HG03095 (cell line): ENCODE data around the gene PHAF1.

Source experiments
- ATAC-seq: cut with Tn5 transposase; IDR thresholded peaks from one replicate; pipeline ENCODE4 v1.9.1; 2021; ENCODE audit warnings: moderate library complexity; ENCODE audit not compliant: unreplicated experiment

Gene PHAF1

DNA sequence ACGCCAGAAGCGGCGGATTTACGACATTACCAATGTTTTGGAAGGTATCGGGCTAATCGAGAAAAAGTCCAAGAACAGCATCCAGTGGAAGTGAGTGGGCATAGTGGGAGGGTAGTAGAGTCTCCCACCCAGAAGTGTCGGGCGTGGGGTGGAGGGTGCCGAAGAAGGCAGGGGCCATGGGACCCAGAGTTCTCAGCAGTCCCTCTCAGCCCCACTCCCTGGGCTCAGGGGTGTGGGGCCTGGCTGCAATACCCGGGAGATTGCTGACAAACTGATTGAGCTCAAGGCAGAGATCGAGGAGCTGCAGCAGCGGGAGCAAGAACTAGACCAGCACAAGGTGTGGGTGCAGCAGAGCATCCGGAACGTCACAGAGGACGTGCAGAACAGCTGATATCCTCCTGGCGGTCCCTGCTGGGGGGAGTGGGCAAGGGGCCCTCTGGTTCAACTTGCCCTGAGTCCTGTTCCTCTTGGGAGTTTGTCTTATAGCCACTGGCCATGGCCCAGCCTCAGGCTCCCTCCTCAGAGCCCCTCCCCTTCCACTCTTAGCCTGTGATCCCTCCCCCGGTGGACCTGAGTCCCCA, 83.1 kb downstream of the PHAF1 start:
- no peak for ATAC-seq

GRCh38 chr16:67193536-67193935, 83.8 kb downstream of the PHAF1 start:
- no peak for ATAC-seq

- no peak for ATAC-seq
Measured at GRCh38 chr16:67194260-67194659, 84.5 kb downstream of the PHAF1 start.

DNA sequence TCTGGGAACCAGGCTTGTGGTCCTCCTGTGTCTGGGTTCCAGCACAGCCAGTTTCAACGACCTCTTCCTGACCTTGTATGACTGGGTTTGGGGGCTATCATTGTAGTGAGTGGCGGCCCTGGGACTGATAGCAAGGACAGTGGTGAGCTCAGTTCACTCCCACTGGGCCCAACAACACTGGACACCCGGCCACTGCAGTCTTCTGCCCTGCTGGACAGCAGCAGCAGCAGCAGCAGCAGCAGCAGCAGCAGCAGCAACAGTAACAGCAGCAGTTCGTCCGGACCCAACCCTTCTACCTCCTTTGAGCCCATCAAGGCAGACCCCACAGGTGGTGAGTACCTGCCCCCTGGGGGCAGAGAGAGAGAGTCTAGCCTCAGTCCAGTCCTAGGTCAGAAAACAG, 85.9 kb downstream of the PHAF1 start:
- no peak for ATAC-seq

- no peak for ATAC-seq
Measured at GRCh38 chr16:67196881-67197280, 87.1 kb downstream of the PHAF1 start.

GRCh38 chr16:67197704-67198103, 88.0 kb downstream of the PHAF1 start:
- ATAC-seq: no peak
